Endothelial cell of umbilical vein (primary cell): ENCODE results near the gene C22orf23. TPM values are rescaled to one million over a fixed set of nuclear protein-coding genes. Genes with fewer than 3 reads are reported as not detected.

Experiments
- BruUV-seq: library from RNA; stranded (reverse); fragments of 400-500 nt; replicated peaks from 2 replicates; lab custom pipeline; 2021; lab: Mats Ljungman, UMichigan
- CTCF ChIA-PET: fragments of 300-600, 350-600 bp; sonication (Branson Sonifier 250); formaldehyde crosslinking; loops from one replicate; lab custom pipeline; 2021; ENCODE audit warnings: antibody characterized with exemption, inconsistent platforms; lab: Charles Lee
- POLR2A ChIA-PET: fragments of 300-600, 350-600 bp; sonication (Branson Sonifier 250); formaldehyde crosslinking; loops from one replicate; lab custom pipeline; 2021; ENCODE audit warnings: antibody characterized with exemption, inconsistent platforms; lab: Charles Lee
- DNase-seq: peaks from one replicate; pipeline ENCODE4 v3.0.0-alpha.2; 2011; ENCODE audit warnings: low read depth, low spot score
- FAIRE-seq: peaks from 2 replicates; lab custom pipeline; 2011; peaks lifted over from hg19 to GRCh38; lab: Jason Lieb, UNC
- H2AFZ ChIP-seq: 2 replicates; pipeline ENCODE4 v1.6.0; 2012; ENCODE audit warnings: low read depth, low read length, control low read depth, inconsistent platforms
- H3K27ac ChIP-seq: 2 replicates; pipeline ENCODE4 v1.5.1; 2011; ENCODE audit warnings: low read depth, mild to moderate bottlenecking, control low read depth, low read length, moderate library complexity; ENCODE audit not compliant: insufficient read depth
- H3K27me3 ChIP-seq, 2 experiments: 2 replicates each; pipeline versions ENCODE4 v1.6.0 to v1.6.1; 2011; ENCODE audit warnings: low read length in 2 of 2, mixed read lengths in 1 of 2; ENCODE audit not compliant: control insufficient read depth in 2 of 2, insufficient read depth in 2 of 2
- H3K36me3 ChIP-seq, 2 experiments: 2 replicates in 1 of 2; 3 replicates in 1 of 2; pipeline ENCODE4 v1.5.1; 2011; ENCODE audit warnings: low read length in 2 of 2, mild to moderate bottlenecking in 1 of 2, moderate library complexity in 1 of 2; ENCODE audit not compliant: control insufficient read depth in 2 of 2, insufficient read depth in 2 of 2; ENCODE audit errors: extremely low read depth in 1 of 2
- H3K4me1 ChIP-seq: 3 replicates; pipeline ENCODE4 v1.5.1; 2011; ENCODE audit warnings: mild to moderate bottlenecking, low read length; ENCODE audit not compliant: control insufficient read depth, insufficient read depth; ENCODE audit errors: extremely low read depth
- H3K4me2 ChIP-seq: 2 replicates; pipeline ENCODE4 v1.6.1; 2011; ENCODE audit warnings: low read length, control low read depth, mixed read lengths; ENCODE audit not compliant: insufficient read depth
- H3K4me3 ChIP-seq, 3 experiments: fragments of 200-600 bp in 1 of 3; sonication (generic), shearing (Covaris generic) in 1 of 3; replicated peaks in 1 of 3; 2 replicates each; pipeline ENCODE4 v1.5.1; 2011 to 2016; ENCODE audit warnings: control low read depth in 3 of 3, low read length in 3 of 3, mild to moderate bottlenecking in 2 of 3, inconsistent platforms in 1 of 3, low read depth in 1 of 3, moderate library complexity in 1 of 3; ENCODE audit not compliant: insufficient read depth in 1 of 3
- H3K79me2 ChIP-seq: 2 replicates; pipeline ENCODE4 v1.6.0; 2012; ENCODE audit warnings: low read length, inconsistent platforms; ENCODE audit not compliant: control insufficient read depth, insufficient read depth
- H3K9ac ChIP-seq: replicated peaks from 2 replicates; pipeline ENCODE3; 2011; ENCODE audit warnings: low read length, control low read depth; ENCODE audit not compliant: insufficient read depth; ENCODE audit errors: extremely low read depth
- H3K9me1 ChIP-seq: replicated peaks from 3 replicates; pipeline ENCODE4 v1.6.0; 2011; ENCODE audit warnings: mild to moderate bottlenecking, low read length; ENCODE audit not compliant: control insufficient read depth, insufficient read depth; ENCODE audit errors: extremely low read depth
- H3K9me3 ChIP-seq: replicated peaks from 2 replicates; pipeline ENCODE4 v1.5.1; 2012; ENCODE audit warnings: low read length, inconsistent platforms; ENCODE audit not compliant: control insufficient read depth, insufficient read depth
- H4K20me1 ChIP-seq: replicated peaks from 2 replicates; pipeline ENCODE3; 2011; ENCODE audit warnings: mild to moderate bottlenecking, low read length; ENCODE audit not compliant: control insufficient read depth, insufficient read depth; ENCODE audit errors: extremely low read depth
- EZH2 ChIP-seq: IDR thresholded peaks from 2 replicates; pipeline ENCODE4 v1.6.1; 2012; ENCODE audit warnings: borderline replicate concordance, low read depth, mild to moderate bottlenecking, moderate library complexity, low read length, inconsistent platforms; ENCODE audit not compliant: severe bottlenecking
- GATA2 ChIP-seq: IDR thresholded peaks from 2 replicates; pipeline ENCODE4 v1.7.0; 2011; ENCODE audit warnings: low read depth, mild to moderate bottlenecking, moderate library complexity, mixed read lengths, low read length; ENCODE audit not compliant: insufficient read length, insufficient read depth
- JUN ChIP-seq: IDR thresholded peaks from 2 replicates; pipeline ENCODE4 v1.6.1; 2011; ENCODE audit warnings: borderline replicate concordance, low read depth; ENCODE audit not compliant: insufficient read length, insufficient read depth
- POLR2A ChIP-seq: IDR thresholded peaks from 2 replicates; pipeline ENCODE4 v1.6.1; 2012; ENCODE audit warnings: low read depth, mild to moderate bottlenecking, control low read depth, low read length
- POLR2AphosphoS5 ChIP-seq: IDR thresholded peaks from 2 replicates; pipeline ENCODE4 v1.6.1; 2012; ENCODE audit warnings: low read depth, mild to moderate bottlenecking, control low read depth, low read length, moderate library complexity; ENCODE audit not compliant: insufficient read depth
- dilution Hi-C: fragments of 300-500 bp; cut with MboI; formaldehyde crosslinking; loops from one replicate; pipeline ENCODE4 v1.15.0; 2019; ENCODE audit warnings: low sequenced_read_pairs; ENCODE audit not compliant: extremely low pct_ligation_motif_present
- intact Hi-C: fragments of 100-400 bp; cut with micrococcal nuclease; formaldehyde crosslinking; loops from one replicate; pipeline ENCODE4 v1.10.0; 2022
- polyA plus RNA-seq, 4 experiments: library from polyadenylated mRNA; depleted of rRNA in 3 of 4; stranded (reverse) in 3 of 4; unstranded in 1 of 4; fragments of >200 nt; gene quantifications; 2 replicates each; pipeline versions ENCODE4 v1.2.1 to v1.2.3, GENCODE V29; 2011 to 2012; ENCODE audit warnings: missing spikeins in 1 of 4
- total RNA-seq: library from RNA; stranded (reverse); gene quantifications from 2 replicates; pipeline ENCODE4 v1.2.3, GENCODE V29; 2021
- TF ChIP-seq, protein P1 (sequence below): IDR thresholded peaks from 2 replicates; pipeline ENCODE4 v1.6.1; 2011; ENCODE audit not compliant: insufficient read depth, insufficient read length
- TF ChIP-seq, protein P2 (sequence below), 2 donors: IDR thresholded peaks; 1 replicate in 1 of 2; 2 replicates in 1 of 2; pipeline ENCODE4 v1.5.1; 2011; ENCODE audit warnings: low read length in 2 of 2, mild to moderate bottlenecking in 2 of 2, moderate library complexity in 2 of 2, control low read depth in 1 of 2, inconsistent platforms in 1 of 2, low read depth in 1 of 2; ENCODE audit not compliant: insufficient read depth in 1 of 2; ENCODE audit errors: extremely low read depth in 1 of 2

Gene C22orf23
- total and polyA plus RNA-seq, 2 donors (not counting 3 experiments of a cell fraction or from before 2014, with no cell fraction given) = 0.23 to 0.44 TPM

DNA sequence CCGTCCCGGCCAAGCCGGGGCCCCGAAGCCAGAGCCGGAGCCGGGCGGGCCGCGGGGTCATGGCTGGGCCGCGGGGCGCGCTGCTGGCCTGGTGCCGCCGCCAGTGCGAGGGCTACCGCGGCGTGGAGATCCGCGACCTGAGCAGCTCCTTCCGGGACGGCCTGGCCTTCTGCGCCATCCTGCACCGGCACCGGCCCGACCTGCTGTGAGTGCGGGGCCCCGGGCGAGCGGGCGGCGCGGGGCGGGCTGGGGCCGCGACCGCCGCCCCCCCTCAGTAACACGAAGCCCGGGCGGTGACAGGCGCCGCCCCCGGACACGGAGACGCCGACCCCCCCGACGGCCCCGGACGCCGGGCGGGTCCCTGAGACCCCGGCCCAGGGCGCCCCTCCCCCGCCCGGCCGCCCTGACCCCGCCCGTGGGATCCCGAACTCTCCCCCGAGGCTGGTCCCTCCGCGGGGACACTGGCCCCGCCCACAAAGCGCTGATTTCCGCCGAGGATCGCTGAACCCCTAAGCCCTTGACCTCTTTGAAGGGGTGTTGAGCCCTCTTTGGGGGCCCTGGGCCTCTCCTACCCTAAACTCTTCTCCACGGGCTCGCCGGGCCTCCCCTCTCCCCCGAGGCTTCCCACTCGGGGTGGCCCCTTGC is 46.9 kb downstream of the C22orf23 start:
- TF ChIP-seq POLR2AphosphoS5 = peak; percentile 6
- TF ChIP-seq POLR2A = peak; percentile 48
- no peak for TF ChIP-seq EZH2
- FAIRE-seq = peak; percentile 21

DNA sequence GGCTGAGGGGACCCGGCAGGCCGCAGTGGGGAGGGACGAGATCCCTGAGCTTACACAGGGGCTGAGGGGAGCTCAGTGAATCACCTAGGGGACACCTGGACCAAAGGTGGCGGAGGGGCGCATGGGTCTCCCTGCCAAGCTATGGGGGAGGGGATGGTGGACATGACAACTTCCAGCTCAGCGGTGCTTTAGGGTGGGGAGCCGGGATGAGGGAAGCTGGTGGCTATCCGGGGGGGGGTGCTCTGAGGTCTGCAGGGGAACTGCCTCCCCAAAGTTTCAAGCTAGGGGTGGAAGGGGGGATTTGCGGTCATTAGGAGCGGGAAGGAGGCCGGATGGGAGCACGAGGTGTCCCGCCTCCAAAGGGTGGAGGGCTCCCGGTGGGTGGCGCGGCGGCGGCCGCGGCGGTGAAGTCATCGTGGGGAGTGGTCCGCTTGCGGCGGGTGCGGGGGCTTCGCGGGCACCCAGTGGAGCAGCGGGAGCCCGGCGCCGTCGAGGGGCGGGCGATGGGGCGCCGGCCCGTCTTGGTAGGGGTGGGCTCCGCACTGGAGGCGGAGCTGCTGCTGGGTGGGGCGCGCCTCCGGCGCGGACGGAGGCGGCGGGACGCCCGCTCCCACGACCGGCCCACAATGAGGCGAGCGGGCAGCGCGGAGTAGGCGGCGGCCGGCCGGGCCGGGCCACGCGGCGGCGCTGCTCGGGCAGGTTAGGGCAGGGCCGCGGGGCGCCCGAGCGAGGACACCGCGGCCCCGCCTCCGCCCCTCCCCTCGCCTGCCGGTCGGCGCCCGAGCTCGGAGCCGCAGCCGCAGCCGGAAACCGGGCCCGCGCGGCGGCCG is 47.7 kb downstream of the C22orf23 start, which contains the start of gene MICALL1:
MICALL1 (plus strand) TSS at position 764 of the 830 bp plus-strand sequence. CDS start 126 bp downstream, outside the sequence.
- FAIRE-seq (peak; percentile 64), DNase-seq (peak; percentile 69)
- H4K20me1 ChIP-seq = no peaks in the 10 kb centered on the region
- no peaks in the 10 kb centered on the region for H3K9me1 ChIP-seq
- H3K36me3 ChIP-seq = peaks cover 0 to 2% of the 10 kb centered on the region in 2 experiments
- TF ChIP-seq JUN (no peak), POLR2A (peak; percentile 73), EZH2 (no peak), GATA2 (no peak), POLR2AphosphoS5 (peak; percentile 74)
- TF ChIP-seq, protein P1, sequence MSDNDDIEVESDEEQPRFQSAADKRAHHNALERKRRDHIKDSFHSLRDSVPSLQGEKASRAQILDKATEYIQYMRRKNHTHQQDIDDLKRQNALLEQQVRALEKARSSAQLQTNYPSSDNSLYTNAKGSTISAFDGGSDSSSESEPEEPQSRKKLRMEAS = no peak
- TF ChIP-seq, protein P2, sequence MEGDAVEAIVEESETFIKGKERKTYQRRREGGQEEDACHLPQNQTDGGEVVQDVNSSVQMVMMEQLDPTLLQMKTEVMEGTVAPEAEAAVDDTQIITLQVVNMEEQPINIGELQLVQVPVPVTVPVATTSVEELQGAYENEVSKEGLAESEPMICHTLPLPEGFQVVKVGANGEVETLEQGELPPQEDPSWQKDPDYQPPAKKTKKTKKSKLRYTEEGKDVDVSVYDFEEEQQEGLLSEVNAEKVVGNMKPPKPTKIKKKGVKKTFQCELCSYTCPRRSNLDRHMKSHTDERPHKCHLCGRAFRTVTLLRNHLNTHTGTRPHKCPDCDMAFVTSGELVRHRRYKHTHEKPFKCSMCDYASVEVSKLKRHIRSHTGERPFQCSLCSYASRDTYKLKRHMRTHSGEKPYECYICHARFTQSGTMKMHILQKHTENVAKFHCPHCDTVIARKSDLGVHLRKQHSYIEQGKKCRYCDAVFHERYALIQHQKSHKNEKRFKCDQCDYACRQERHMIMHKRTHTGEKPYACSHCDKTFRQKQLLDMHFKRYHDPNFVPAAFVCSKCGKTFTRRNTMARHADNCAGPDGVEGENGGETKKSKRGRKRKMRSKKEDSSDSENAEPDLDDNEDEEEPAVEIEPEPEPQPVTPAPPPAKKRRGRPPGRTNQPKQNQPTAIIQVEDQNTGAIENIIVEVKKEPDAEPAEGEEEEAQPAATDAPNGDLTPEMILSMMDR (IDR thresholded peaks at IDR 0.05; ENCODE audit: extremely low read depth in 1 of 2, insufficient read depth in 1 of 2, low read depth in 1 of 2, low read length in 2 of 2) = no peak
- BruUV-seq = TSS peak; percentile 61
- H3K4me1 ChIP-seq = peaks cover 20% of the 10 kb centered on the region
- no peaks in the 10 kb centered on the region for H3K9me3 ChIP-seq
- intact Hi-C loops (loop anchor here (1.0 to 5.0 kb wide), 2 partner anchors 29 to 47 kb away; partner anchors contain the start of genes C22orf23 and POLR2F), dilution Hi-C loops (no loop called here)
- H3K79me2 ChIP-seq = peaks cover 26% of the 10 kb centered on the region
- ChIA-PET CTCF (interaction anchor here (0.9 to 2.3 kb wide), 12 partner anchors 9 to 103 kb away, joined by 3 to 21 read pairs (median 6); partner anchors contain the start of genes C22orf23 and POLR2F), POLR2A (interaction anchor here (1.2 to 1.3 kb wide), 2 partner anchors 9 to 10 kb away, joined by 3 read pairs; no protein-coding TSS in a partner anchor)
- peak within 1 kb of the TSS; percentile 55 to 76 (median 67) for H3K4me3 ChIP-seq
- peak within 1 kb of the TSS; percentile 84 for H3K9ac ChIP-seq
- H2AFZ ChIP-seq = peak within 1 kb of the TSS; percentile 35
- no peaks in the 10 kb centered on the region for H3K27me3 ChIP-seq
- H3K4me2 ChIP-seq = peak within 1 kb of the TSS; percentile 73
- peak within 1 kb of the TSS; percentile 94 for H3K27ac ChIP-seq

More for the DNA sequence above, 46.9 kb downstream of the C22orf23 start:
- no peak for DNase-seq
- Histone ChIP-seq H3K27me3 (no peaks in the 10 kb centered on the region), H3K4me2 (peak overlapping the region; percentile 73), H3K36me3 (peaks cover 0 to 2% of the 10 kb centered on the region in 2 experiments), H3K9me1 (no peaks in the 10 kb centered on the region), H3K9me3 (no peaks in the 10 kb centered on the region), H4K20me1 (no peaks in the 10 kb centered on the region), H3K9ac (peak overlapping the region; percentile 84), H2AFZ (peak overlapping the region; percentile 35), H3K4me1 (peaks cover 20% of the 10 kb centered on the region), H3K4me3 (peak overlapping the region; percentile 55 to 76 (median 67)), H3K27ac (peak overlapping the region; percentile 94), H3K79me2 (peaks cover 26% of the 10 kb centered on the region)
- intact Hi-C loops = loop anchor here (1.0 to 5.0 kb wide), 2 partner anchors 28 to 46 kb away; partner anchors contain the start of genes C22orf23 and POLR2F
- BruUV-seq = no TSS peak
- ChIA-PET POLR2A (interaction anchor here (1.2 to 1.3 kb wide), 2 partner anchors 9 to 10 kb away, joined by 3 read pairs; no protein-coding TSS in a partner anchor), CTCF (interaction anchor here (0.9 to 2.3 kb wide), 12 partner anchors 9 to 103 kb away, joined by 3 to 21 read pairs (median 6); partner anchors contain the start of genes C22orf23 and POLR2F)
- dilution Hi-C loops = no loop called here
